NOMO-1 (cell line): ENCODE results near the gene EMC10.
"Not testable (repeated sequence)": the region's sequence is repeated elsewhere in the genome, so short reads cannot be mapped to it uniquely, and the experiment has no call there.

Experiments
- DNase-seq, 2 experiments: peaks; one replicate each; lab custom pipeline; 2025; ENCODE audit not compliant: unreplicated experiment in 2 of 2; lab: John Stamatoyannopoulos, UW

Gene EMC10

DNA sequence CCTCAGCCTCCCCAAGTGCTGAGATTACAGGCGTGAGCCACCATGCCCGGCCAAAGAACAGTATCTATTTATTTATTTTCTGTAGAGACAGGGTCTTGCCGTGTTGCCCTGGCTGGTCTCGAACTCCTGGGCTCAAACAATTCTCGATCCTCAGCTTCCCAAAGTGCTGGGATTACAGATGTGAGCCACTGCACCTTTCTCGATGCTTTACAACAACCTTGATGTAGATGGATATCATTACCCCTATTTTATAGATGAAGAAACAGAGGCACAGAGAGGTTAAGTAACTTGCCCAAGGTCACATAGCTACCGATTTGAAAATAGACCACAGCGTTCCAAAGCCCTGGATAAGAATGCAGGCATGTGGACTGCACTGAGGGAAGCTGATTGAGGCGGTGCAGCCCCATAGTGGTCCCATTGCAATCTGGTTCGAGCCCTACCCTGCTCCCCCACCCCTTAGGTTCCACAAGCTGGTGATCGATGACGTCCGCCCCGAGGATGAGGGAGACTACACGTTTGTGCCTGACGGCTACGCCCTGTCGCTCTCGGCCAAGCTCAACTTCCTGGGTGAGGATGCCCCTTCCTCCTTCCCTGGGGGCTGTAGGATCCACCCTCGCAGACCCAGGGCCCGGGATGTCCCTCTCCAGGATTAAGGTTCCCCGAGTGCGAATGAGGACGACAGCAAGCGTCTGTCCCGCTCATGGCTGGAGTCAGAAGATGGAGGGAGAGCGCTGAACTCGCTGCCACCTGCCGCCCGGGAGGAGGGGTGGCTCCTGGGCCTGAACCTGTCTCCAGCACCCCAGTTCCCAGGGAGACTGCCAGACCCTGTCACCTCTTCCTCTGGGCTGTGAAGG, 25.7 kb upstream of the EMC10 start:
- no peak for DNase-seq

DNA sequence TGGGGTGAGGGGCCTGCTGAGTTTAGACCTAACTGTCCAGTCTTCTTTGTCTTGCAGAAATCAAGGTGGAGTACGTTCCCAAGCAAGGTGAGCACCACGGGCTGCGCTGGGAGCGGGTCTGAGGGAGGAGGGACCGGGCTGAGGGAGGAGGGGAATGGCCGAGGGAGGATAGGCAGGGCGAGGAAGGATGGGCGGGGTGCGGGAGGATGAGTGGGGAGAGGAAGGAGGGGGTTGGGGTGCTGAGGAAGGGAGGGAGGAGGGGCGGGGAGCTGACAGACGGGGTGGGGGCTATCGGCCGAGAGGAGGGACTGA, 25.1 kb upstream of the EMC10 start:
- DNase-seq: no peak

DNA sequence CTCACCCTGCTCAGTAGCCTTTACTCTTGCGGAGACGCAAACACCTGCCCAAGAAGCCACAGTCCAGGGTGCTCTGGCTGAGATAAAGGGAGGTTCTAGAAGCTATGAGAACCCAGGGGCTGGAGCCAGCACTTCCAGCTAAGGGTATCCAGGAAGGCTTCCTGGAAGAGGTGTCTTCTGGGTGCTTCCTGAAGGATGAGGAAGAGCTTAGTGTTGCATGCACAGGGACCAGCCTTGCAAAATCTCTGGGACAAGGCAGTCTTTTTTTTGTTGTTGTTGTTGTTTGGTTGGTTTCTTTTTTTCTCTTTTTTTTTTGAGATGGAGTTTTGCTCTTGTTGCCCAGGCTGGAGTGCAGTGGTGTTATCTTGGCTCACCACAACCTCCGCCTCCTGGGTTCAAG, 23.1 kb upstream of the EMC10 start:
- no peak for DNase-seq

DNA sequence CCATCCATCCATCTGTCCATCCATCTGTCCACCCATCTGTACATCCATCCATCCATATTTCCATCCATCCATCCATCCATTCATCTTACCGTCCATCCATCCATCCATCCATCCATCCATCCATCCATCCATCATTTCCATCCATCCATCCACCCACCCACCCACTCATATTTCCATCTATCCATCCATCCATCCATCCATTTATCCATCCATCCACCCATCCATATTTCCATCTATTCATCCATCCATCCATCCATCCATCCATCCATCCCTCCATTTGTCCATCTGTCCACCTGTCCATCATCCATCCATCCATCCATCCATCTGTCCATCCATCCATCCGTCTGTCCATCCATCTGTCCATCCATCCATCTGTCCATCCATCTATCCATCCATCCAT, 20.3 kb upstream of the EMC10 start:
- DNase-seq: no peak

DNA sequence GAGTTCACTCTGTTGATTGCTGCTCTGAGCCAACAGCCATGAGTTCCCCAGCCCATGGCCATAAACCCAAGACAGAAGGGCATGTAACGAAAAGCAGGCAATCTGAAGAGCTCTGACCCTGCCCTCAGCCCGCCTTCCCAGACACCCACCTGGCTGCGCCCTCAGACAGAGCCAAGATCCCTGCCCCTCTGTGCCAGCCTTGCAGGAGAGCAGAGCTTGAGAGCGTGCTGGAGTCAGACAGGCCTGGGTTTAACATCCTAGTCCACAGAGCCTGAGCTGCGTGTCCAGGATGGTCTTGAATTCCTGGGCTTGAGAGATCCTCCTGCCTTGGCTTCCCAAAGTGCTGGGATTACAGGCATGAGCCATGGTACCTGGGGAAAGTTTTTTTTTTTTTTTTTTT, 19.0 kb upstream of the EMC10 start:
- DNase-seq: no peak

DNA sequence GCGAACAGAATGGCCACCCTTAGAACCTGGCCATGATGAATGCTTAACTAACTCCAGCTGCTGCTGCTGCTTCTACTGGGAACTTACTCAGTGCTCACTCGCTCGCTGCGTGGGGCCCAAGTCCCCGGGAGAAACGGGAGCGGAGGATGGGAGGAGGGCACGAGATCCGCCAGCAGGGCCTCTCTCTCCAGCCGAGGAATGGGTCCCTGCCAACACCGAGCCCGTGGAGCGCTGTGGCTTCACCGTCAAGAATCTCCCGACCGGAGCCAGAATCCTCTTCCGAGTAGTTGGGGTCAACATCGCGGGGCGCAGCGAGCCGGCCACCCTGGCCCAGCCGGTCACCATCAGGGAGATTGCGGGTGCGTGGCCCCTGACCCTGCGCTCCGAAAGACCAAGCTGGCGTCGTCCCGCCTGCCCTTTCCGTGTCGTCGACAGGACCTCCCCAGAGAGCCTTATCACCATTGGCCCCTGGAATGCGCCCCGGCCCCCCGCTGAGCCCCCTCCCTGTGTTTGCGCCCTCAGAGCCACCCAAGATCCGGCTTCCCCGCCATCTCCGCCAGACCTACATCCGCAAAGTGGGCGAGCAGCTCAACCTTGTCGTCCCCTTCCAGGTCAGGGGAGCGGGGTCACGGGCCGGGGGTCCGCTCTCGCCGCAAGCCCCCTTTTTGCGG, 17.8 kb upstream of the EMC10 start:
- DNase-seq: no peak

DNA sequence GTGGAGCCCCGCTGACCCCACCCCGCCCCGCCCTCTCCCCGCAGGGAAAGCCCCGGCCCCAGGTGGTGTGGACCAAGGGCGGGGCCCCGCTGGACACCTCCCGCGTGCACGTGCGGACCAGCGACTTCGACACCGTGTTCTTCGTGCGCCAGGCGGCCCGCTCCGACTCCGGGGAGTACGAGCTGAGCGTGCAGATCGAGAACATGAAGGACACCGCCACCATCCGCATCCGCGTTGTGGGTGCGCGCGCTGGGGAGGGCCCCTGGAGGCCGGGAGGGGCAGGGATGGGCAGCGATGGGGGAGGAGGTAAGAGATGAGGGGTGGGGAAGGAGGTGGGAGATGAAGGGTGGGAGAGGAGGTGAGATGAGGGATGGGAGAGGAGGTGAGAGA, 17.2 kb upstream of the EMC10 start:
- no peak for DNase-seq

DNA sequence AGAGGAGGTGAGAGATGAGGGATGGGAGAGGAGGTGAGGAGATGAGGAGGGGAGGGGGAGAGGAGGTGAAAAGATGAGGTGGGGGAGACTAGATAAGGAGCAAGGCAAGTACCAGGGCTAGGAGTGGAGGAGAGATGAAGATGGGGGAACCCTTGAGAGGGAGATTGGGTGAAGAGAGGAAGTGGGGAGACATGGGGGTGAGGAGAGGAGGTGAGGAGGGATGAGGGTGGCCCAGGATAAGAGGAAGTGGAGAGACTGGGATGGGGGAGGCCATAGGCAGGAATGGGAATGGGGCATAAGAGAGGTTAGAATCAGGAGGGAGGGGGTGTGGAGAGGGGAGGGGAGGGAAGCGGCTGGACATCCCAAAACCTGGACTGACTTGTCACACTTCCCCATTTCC, 16.7 kb upstream of the EMC10 start:
- DNase-seq: no peak

DNA sequence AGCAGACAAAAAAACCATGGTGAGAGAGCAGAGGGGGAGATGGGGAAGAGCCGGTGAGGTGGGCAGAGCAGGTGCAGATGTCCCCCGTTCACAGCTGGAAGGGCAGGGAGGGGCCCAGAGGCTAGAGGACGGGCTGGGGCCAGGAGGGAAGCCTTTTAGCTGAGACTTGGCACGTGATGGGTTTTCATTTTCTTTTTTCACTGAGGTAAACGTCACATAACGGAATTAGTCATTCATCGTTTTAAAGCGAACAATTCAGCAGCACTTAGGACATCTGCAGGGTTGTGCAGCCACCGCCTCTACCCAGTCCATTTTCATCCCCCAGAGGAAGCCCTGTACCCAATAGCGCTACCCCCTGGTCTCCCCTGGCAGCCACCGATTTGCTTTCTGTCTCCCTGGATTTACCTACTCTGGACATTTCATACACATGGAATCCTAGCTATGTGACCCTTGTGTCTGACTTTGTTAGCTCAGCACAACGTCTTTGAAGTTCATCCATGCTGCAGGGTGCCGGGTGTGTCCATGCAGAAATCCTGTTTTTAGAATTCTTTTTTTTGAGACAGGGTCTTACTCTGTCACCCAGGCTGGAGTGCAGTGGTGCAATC, 16.0 kb upstream of the EMC10 start:
- DNase-seq: no peak

DNA sequence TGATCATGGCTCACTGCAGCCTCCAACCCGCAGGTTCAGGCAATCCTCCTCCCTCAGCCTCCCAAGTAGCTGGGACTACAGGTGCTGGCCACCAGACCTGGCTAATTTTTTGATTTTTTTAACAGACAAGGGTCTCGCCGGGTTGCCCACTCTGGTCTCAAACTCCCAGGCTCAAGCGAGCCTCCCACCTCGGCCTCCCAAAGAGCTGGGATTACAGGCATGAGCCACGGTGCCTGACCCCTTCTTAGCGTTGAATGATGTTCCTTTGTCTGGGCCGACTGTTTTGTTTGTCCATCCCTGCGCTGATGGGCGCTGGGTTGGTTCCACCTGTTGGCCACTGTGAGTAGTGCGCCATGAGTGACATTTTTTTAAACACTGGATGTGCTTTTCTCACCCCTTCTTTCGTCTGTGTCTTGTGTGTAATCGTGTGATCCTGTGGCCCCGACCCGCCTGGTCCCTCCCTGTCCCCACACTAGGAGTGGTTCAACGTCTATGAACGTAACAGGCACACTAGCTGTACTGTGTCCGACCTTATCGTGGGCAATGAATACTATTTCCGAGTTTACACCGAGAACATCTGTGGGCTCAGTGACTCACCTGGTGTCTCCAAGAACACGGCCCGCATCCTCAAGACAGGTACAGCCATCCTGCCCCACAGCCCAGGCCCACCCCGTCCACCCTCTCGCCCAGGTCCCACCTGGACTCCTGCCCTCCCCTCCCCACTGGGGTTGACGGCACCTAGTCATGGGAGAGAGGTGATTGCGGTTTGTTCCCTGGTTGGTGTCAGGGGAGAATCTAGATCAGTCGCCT, 15.0 kb upstream of the EMC10 start:
- DNase-seq: peak; percentile 54 to 64

DNA sequence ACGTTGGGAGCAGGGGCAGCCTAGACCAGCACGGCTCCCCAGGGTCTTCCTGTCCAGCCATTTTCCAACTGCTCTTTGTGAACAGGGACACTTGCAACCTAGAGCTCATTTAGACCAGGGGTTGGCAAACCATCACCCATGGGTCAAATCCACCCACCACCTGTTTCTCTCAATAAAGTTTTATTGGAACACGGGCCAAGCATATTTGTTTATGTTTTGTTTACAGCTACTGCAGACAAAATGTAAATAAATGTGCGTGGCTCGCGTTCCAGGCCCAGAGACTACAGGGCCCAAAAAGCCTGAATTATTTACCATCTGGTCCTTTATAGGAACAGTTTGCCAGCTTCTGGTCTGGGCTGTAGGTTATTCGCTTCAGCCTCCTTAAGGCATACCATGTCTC, 13.3 kb upstream of the EMC10 start:
- DNase-seq: no peak

DNA sequence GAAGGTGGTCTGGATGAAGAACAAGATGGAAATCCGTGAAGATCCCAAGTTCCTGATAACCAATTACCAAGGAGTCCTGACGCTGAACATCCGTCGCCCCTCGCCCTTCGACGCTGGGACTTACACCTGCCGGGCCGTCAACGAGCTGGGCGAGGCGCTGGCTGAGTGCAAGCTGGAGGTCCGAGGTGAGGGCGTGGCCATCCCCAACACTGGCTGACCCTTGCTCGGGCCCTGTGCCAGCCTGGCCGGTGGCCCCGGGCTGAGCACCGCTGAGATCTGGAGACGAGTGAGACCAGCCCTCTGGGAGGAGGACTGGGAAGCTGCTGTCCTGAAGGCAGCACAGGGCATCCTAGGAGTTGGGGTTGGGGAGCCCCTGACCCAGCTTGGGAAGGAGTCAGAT, 12.0 kb upstream of the EMC10 start:
- DNase-seq: no peak

DNA sequence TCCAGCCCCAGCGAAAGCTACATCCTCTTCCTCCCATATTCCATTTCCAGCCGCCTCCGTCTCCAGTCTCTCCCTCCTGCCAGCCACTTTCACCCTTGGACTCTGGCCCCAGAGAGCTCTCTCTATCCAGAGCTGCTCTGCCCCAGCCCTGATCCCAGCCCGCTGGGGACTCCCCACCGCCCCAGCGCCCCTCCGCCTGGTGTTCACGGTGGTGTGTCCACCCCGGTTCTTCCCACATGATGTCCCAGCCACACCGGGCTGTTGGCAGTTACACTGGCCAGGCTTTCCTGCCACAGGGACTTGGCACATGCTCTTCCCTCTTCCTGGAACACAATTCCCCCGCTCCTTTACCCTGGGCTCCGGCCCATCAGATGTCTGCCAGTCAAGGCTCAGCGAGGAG, 11.3 kb upstream of the EMC10 start:
- DNase-seq: no peak

DNA sequence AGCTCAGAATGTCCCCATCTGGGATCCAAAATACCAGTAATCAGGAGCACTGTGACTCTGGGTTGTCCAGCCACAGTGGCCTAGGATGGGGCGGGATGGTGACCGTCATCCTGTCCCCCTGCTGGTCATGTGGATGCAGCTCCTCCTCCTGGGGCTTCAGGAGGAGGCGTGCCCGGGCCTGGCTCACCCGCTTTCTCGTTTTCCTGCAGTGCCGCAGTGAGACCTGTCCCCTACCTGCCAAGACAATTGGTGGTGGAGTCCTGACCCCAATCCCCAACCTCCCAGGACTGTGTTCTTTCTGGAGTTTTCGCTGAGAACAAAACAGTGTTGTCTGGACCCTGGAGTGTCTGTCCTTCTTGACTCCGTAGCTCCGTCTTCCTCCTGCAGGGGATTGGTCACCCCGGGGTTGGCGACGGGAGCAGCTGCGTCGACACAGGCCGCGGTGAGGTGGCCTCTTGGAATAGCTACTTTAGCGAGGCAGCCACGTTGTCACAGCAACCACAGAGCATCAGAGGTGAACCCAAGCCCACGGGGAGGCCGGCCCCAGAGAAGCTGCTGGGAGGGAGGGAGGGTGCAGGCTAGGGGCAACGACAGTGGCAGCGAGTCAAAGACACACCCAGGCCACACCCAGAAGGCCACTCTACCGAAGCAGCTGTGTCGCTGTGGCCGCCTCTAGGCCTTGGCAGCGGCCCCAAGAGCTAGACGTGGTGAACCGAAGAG, 10.2 kb upstream of the EMC10 start:
- DNase-seq: no peak

DNA sequence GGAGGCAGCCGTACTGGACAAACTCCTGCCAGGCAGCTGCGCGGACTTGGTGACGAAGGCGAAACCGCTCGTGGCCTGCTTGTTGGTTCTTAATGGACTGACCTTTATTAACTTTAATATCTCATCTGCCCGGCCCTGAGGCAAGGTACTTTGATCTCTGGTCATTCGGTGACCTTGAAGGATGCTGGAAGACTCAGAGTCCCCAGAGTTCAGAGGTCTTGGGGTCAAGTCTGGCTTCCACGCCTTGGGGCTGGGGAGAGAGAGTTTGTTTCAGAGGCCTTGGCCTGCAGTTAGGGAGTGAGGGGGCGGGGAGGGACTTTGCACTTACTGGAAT, 9.6 kb upstream of the EMC10 start:
- no peak for DNase-seq

DNA sequence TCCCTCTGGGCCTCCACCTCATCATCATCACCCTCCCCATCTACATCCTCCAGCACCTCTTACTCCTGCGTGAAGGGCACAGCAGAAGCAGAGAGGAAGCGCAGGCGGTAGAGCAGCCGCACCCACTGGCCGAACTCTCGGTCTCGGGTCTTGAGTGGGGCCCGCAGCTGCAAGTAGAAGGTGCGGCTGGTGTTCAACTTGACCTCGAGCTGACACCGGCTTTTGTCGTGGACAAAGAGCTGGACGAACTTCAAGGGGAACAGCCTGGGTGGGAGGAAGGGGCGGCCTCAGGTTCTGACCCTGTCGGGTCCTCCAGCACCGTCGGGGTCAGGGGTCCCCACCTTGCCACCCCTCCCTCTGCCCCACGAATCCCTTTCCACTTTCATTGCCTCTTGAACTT, 8.7 kb upstream of the EMC10 start:
- DNase-seq: no peak

DNA sequence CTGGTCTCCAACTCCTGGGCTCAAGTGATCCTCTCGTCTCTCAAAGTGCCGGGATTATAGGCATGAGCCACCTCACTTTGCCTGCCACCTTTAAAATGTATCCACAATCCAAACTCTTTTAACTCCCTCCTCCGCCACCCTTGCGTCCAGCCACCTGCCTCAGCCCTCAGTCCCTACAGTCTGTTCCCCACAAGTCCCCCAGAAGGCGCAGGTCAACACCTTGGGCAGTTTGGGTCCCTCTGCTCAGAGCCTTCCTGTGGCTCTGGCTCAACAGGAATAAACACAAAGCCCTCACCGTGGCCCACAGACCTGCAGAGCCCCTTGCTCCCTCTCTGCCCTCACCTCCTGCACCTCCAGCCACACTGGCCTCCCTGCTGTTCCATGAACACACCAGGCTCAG, 7.5 kb upstream of the EMC10 start:
- peak in 1 of 2 experiments; percentile 35 for DNase-seq

DNA sequence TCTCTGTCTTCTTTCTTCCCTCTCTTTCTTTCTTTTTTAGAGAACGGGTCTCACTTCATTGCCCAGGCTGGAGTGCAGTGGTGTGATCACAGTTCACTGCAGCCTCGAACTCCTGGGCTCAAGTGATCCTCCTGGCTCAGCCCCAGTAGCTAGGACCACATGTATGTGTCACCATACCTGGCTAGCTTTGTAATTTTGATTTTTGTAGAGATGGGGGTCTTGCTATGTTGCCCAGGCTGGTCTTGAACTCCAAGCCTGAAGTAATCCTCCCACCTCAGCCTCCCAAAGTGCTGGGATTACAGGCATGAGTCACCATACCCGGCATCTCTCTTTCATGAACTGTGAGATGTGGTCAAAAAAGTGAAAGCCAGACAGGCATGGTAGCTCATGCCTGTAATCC, 3.0 kb upstream of the EMC10 start:
- DNase-seq: not testable (repeated sequence)

DNA sequence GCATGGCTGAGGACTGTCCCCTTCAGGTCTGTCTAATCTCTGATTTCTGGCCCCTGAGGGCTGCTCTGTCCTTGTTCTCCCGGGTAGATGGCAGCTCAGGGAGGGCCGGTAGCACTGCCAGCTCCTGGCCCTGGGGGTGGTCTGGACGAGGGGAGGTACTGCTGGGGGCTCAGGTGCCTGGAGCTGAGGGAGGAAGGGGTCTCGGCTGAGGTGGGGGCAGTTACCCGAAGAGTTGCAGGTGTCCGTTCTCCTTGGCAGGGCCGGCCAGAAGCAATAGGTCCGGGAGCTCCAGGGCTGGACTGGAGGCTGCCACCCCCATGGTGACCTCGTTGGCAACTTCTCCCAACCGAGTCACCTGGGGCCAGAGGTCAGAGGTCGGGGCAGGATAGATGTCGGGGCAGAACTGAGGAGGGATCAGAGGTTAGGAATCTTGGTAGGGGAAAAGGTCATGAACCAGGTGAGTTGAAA, 1.2 kb upstream of the EMC10 start:
- DNase-seq: no peak

DNA sequence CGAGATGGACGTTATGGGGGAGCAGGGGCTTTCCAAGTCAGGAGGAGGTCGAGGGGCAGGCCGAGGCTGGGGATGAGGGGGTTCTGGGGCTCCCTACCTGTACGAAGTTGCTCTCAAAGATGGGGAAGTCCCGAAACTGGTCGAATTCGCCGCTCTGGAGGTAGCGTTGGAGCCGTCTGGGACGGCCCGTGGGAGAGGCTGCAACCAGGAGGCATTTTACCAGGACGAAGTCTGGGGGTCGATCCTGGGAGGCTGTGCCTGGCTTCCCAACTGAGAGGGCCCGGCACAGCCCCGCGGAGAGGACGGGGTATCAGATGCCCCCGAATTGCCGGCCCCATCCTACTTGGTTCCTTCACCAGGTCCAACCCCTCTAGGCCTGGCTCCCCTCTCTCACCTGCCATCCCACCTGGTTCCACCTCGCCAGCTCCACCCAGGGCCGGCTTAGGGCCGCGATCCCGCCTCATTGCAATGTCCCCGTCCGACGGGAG, 527 bp upstream of the EMC10 start:
- no peak for DNase-seq

DNA sequence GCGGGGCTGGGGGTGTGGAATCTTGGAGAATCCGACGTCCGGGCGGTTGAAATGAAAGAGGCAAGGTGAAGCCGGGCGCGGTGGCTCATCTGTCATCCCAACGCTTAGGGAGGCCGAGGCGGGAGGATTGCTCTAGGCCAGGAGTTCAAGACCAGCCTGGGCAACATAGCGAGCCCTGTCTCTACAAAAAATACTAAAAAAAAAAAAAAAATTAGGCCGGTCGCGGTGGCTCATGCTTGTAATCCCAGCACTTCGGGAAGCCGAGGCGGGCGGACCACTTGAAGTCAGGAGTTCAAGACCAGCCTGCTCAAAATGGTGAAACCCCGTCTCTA, 566 bp downstream of the EMC10 start:
- DNase-seq: no peak
